ENCODE measurements around the gene ASCC1.
A peak's percentile ranks its signal among the peaks of the same experiment; 100 is the strongest.

ASCC1 gene

DNA sequence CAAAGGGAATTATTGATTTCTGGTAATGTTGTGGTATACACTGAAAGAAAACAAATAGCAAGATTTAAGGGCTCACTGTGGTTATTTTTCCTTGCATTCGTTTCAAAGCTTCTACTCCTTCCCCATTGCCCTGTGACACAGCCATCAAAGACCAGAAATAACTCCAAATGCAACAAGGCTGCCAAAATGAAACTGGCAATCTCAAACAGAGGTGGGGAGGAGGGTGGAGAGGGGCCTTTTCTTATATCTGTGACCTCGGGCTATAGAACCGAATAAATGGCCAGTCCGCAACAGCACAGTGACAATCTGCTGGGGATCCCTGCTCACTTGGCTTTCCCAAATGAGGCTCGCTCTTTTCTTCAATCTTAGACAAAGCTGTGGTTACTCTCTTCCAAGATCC is 110.4 kb downstream of the ASCC1 start:
- peaks cover 54% of the 10 kb centered on the region for H3K36me3 Mint-ChIP-seq (ENCODE audit: low read depth)
- H3K27ac Mint-ChIP-seq, result peak overlapping the region; percentile 93
- peaks cover 86% of the 10 kb centered on the region for H3K4me1 Mint-ChIP-seq (ENCODE audit: low read depth)
- no peak overlapping the region for H3K4me3 Mint-ChIP-seq
- DNase-seq, result no peak
- no peaks in the 10 kb centered on the region for H3K9me3 Mint-ChIP-seq
- H3K27me3 Mint-ChIP-seq, result no peaks in the 10 kb centered on the region

GRCh38 chr10:72105098-72105475 is 111.0 kb downstream of the ASCC1 start:
- peak overlapping the region; percentile 93 for H3K27ac Mint-ChIP-seq
- peaks cover 82% of the 10 kb centered on the region for H3K4me1 Mint-ChIP-seq (ENCODE audit: low read depth)
- no peak for DNase-seq
- no peaks in the 10 kb centered on the region for H3K9me3 Mint-ChIP-seq
- H3K27me3 Mint-ChIP-seq, result no peaks in the 10 kb centered on the region
- peaks cover 55% of the 10 kb centered on the region for H3K36me3 Mint-ChIP-seq (ENCODE audit: low read depth)
- H3K4me3 Mint-ChIP-seq, result no peak overlapping the region

GRCh38 chr10:72104472-72105097 is 111.5 kb downstream of the ASCC1 start:
- no peak for DNase-seq
- Mint-ChIP-seq H3K4me1 (ENCODE audit: low read depth) (peaks cover 77% of the 10 kb centered on the region), H3K27me3 (no peaks in the 10 kb centered on the region), H3K4me3 (no peak overlapping the region), H3K27ac (no peak overlapping the region), H3K9me3 (no peaks in the 10 kb centered on the region), H3K36me3 (ENCODE audit: low read depth) (peaks cover 58% of the 10 kb centered on the region)

DNA sequence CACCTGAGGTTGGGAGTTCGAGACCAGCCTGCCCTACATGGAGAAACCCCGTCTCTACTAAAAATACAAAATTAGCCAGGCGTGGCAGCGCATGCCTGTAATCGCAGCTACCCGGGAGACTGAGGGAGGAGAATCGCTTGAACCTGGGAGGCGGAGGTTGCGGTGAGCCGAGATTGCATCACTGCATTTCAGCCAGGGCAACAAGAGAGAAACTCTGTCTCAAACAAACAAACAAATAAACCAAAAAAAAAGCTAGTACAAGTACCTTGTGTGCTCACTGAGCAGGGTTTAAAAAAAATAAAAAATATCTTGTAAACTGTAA is 116.5 kb downstream of the ASCC1 start:
- H3K36me3 Mint-ChIP-seq (ENCODE audit: low read depth), result peaks cover 77% of the 10 kb centered on the region
- no peak for DNase-seq
- H3K4me3 Mint-ChIP-seq, result no peak overlapping the region
- H3K9me3 Mint-ChIP-seq, result no peaks in the 10 kb centered on the region
- no peak overlapping the region for H3K27ac Mint-ChIP-seq
- peaks cover 68% of the 10 kb centered on the region for H3K4me1 Mint-ChIP-seq (ENCODE audit: low read depth)
- H3K27me3 Mint-ChIP-seq, result no peaks in the 10 kb centered on the region

- no peaks in the 10 kb centered on the region for H3K9me3 Mint-ChIP-seq
- no peak overlapping the region for H3K4me3 Mint-ChIP-seq
- no peak overlapping the region for H3K27ac Mint-ChIP-seq
- H3K4me1 Mint-ChIP-seq (ENCODE audit: low read depth), result peaks cover 69% of the 10 kb centered on the region
- peaks cover 80% of the 10 kb centered on the region for H3K36me3 Mint-ChIP-seq (ENCODE audit: low read depth)
- no peaks in the 10 kb centered on the region for H3K27me3 Mint-ChIP-seq
- DNase-seq, result no peak
These were observed 117.1 kb downstream of the ASCC1 start for GRCh38 chr10:72098836-72099599.

DNA sequence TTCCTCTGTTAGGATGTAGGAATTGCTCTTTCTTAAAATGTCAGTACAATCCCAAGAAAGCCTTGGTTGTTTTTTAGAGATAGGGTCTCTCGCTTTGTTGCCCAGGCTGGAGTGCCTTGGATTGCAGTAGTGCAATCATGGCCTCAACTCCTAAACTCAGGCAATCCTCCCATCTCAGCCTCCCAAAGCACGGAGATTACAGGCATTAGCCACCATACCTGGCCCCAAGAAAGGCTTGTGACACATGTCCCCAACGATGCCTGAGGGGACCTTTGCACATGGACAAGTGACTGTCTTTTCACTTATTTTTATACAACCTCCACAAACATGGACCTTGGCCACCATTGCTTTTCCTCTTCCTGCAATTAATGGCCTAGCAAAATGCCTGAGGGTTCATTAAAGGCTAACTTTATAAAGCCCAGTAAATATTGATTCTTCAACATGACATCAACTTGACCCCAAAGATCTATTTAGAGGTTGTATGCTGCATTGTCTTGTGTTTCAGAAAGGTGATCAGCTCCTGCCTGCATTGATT is 117.7 kb downstream of the ASCC1 start:
- Mint-ChIP-seq H3K27ac (no peak overlapping the region), H3K36me3 (ENCODE audit: low read depth) (peaks cover 81% of the 10 kb centered on the region), H3K9me3 (no peaks in the 10 kb centered on the region), H3K27me3 (no peaks in the 10 kb centered on the region), H3K4me3 (no peak overlapping the region), H3K4me1 (ENCODE audit: low read depth) (peaks cover 68% of the 10 kb centered on the region)
- DNase-seq, result no peak

DNA sequence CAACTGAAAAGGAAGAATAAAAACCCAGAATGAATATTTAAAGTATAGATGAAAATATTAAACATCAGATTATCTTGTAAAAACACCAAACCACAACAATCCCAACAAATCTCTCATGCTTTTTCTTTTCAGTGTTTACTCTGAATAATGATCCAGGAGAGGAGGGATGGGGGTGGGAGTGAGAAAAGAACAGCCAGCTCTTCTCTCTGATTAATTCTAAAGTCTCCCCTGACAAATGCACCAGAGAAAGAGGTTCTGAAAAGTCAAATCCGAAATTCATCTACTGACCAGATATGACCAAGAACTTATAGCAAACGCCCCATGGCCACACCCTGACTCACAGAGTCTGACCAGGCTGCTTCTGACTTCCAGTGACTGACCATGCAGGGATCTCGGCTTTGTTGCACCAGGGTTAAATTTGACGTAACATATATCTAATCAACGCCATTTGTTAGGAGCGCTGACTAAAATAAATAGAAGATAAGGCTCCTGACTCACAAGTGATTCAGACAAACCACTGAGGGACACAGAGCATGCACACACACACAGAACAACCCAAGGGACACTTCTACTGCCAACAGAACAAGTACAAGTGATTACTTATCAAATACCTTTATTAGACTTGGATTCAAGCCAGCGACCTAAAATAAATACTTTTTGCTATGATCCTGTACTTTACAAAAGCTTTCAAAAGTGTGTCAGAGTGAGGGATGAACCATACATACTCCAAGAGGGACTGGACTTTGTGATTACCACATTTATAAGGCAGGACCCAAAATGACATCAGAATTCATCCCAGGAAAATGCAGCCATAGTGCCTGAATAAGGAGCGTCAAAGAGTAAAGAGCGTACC is 118.4 kb downstream of the ASCC1 start:
- H3K27me3 Mint-ChIP-seq, result no peaks in the 10 kb centered on the region
- H3K36me3 Mint-ChIP-seq (ENCODE audit: low read depth), result peaks cover 77% of the 10 kb centered on the region
- H3K9me3 Mint-ChIP-seq, result no peaks in the 10 kb centered on the region
- H3K4me1 Mint-ChIP-seq (ENCODE audit: low read depth), result peaks cover 72% of the 10 kb centered on the region
- no peak for DNase-seq
- peak overlapping the region; percentile 82 for H3K27ac Mint-ChIP-seq
- H3K4me3 Mint-ChIP-seq, result peak overlapping the region; percentile 13

- Mint-ChIP-seq H3K4me3 (peak overlapping the region; percentile 14), H3K4me1 (ENCODE audit: low read depth) (peaks cover 70% of the 10 kb centered on the region), H3K27me3 (no peaks in the 10 kb centered on the region), H3K36me3 (ENCODE audit: low read depth) (peaks cover 67% of the 10 kb centered on the region), H3K27ac (peak overlapping the region; percentile 82), H3K9me3 (no peaks in the 10 kb centered on the region)
- no peak for DNase-seq
These were observed 119.7 kb downstream of the ASCC1 start for GRCh38 chr10:72096115-72097000.

- Mint-ChIP-seq H3K36me3 (ENCODE audit: low read depth) (peaks cover 58% of the 10 kb centered on the region), H3K27ac (peak overlapping the region; percentile 86), H3K4me1 (ENCODE audit: low read depth) (peaks cover 70% of the 10 kb centered on the region), H3K27me3 (no peaks in the 10 kb centered on the region), H3K9me3 (no peaks in the 10 kb centered on the region), H3K4me3 (peak overlapping the region; percentile 32)
- no peak for DNase-seq
These were observed 120.9 kb downstream of the ASCC1 start for GRCh38 chr10:72095195-72095594.

DNA sequence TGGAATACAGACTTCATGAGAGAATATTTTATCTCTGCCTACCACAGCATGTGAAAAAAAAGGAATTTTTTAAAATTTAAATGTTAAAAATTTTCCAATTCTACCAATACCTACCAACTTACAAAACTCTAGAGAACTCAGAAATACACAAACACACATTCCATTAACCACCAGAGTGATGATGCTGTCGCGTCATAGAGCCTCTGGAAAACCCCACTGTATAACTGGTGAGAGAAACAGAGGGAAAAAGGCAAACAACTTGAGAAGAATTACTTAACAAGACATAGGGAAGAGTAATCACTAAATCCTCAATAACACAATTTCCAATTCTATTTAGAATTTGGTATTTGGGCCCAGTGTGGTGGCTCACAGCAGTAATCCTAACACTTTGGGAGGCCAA is 121.5 kb downstream of the ASCC1 start:
- Mint-ChIP-seq H3K4me3 (no peak overlapping the region), H3K27ac (peak overlapping the region; percentile 65), H3K36me3 (ENCODE audit: low read depth) (peaks cover 53% of the 10 kb centered on the region), H3K9me3 (no peaks in the 10 kb centered on the region), H3K4me1 (ENCODE audit: low read depth) (peaks cover 76% of the 10 kb centered on the region), H3K27me3 (no peaks in the 10 kb centered on the region)
- no peak for DNase-seq

DNA sequence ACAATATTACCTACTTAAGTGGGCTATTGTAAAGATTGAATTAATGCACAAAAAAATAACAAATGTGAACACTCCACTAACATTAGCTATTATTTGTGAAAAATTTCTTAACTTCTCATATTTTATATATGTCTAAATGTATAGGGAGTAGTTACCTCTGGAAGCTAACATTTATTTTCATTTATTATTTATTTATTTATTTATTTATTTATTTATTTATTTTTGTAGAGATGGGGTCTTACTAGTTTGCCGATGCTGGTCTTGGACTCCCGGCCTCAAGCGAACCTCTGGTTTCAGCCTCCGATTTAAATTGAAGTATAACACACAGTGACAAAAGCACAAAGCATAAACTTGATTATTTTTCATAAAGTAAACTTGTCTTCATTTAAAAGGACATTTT is 122.6 kb downstream of the ASCC1 start:
- Mint-ChIP-seq H3K4me1 (ENCODE audit: low read depth) (peaks cover 78% of the 10 kb centered on the region), H3K36me3 (ENCODE audit: low read depth) (peaks cover 48% of the 10 kb centered on the region), H3K27me3 (no peaks in the 10 kb centered on the region), H3K4me3 (no peak overlapping the region), H3K9me3 (no peaks in the 10 kb centered on the region), H3K27ac (no peak overlapping the region)
- DNase-seq, result no peak

DNA sequence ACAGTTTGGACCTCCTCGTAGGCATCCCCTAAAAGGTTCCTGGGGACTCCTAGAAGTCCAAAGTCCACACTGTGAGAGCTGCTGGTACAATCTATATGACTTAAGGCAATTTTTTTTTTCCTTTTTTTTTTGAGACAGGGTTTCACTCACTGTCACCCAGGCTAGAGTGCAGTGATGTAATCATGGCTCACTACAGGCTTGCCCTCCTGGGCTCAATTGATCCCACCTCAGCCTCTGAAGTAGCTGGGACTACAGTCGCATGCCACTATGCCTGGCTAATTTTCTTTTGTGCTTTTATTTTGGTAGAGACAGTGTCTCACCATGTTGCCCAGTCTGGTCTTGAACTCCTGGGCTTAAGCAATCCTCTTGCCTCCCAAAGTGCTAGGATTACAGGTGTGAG is 123.1 kb downstream of the ASCC1 start:
- H3K4me1 Mint-ChIP-seq (ENCODE audit: low read depth), result peaks cover 76% of the 10 kb centered on the region
- no peak overlapping the region for H3K27ac Mint-ChIP-seq
- no peaks in the 10 kb centered on the region for H3K9me3 Mint-ChIP-seq
- H3K36me3 Mint-ChIP-seq (ENCODE audit: low read depth), result peaks cover 49% of the 10 kb centered on the region
- H3K4me3 Mint-ChIP-seq, result no peak overlapping the region
- DNase-seq, result no peak
- no peaks in the 10 kb centered on the region for H3K27me3 Mint-ChIP-seq

- no peaks in the 10 kb centered on the region for H3K27me3 Mint-ChIP-seq
- H3K27ac Mint-ChIP-seq, result no peak overlapping the region
- H3K4me3 Mint-ChIP-seq, result no peak overlapping the region
- peaks cover 70% of the 10 kb centered on the region for H3K4me1 Mint-ChIP-seq (ENCODE audit: low read depth)
- H3K9me3 Mint-ChIP-seq, result no peaks in the 10 kb centered on the region
- peaks cover 45% of the 10 kb centered on the region for H3K36me3 Mint-ChIP-seq (ENCODE audit: low read depth)
- no peak for DNase-seq
These were observed 123.7 kb downstream of the ASCC1 start for GRCh38 chr10:72092171-72092924.
